ENCODE measurements around the gene PDE3B. TPM values are rescaled to one million over a fixed set of nuclear protein-coding genes. Genes with fewer than 3 reads are reported as not detected.

Gene PDE3B
- total and polyA plus RNA-seq, 9 of the 15 experiments (the other 6 are each of a cell fraction or from before 2014, with no cell fraction given), result 2.3 to 22.5 (median 12.2) TPM

- TF ChIP-seq THAP12 (CRISPR knock-in tag; IDR thresholded peaks at IDR 0.05), result peak; percentile 14; the same call in 1 of the 2 replicates
- peak; percentile 66 for TF ChIP-seq CCNT2 (IDR thresholded peaks at IDR 0.05; ENCODE audit: borderline replicate concordance, extremely low read depth, insufficient read length, low read depth, low read length)
- TF ChIP-seq MTA3 (IDR thresholded peaks at IDR 0.05; ENCODE audit: borderline replicate concordance), result no peak; the same call in 1 of the 2 replicates
- TF ChIP-seq PHTF2 (CRISPR knock-in tag; IDR thresholded peaks at IDR 0.05), result 0 out of 2 replicates have a peak, but pooled peaks have one; percentile 66
- TF ChIP-seq GABPA (tag; conservative IDR thresholded peaks at IDR 0.05; ENCODE audit: low read depth), result no peak; the same call in 1 of the 2 replicates
- TF ChIP-seq DNMT1 (IDR thresholded peaks at IDR 0.05), result no peak
- 0 out of 2 replicates have a peak, but pooled peaks have one; percentile 14 for TF ChIP-seq ATF7 (IDR thresholded peaks at IDR 0.05)
- TF ChIP-seq ZBTB9 (CRISPR knock-in tag; IDR thresholded peaks at IDR 0.05), result no peak
- no peak for TF ChIP-seq HNRNPH1 (optimal IDR thresholded peaks at IDR 0.05; ENCODE audit: low read depth, low read length)
- peak; percentile 55 for TF ChIP-seq ASH1L (IDR thresholded peaks at IDR 0.05; ENCODE audit: borderline replicate concordance, low read depth, partially characterized antibody)
- no peak for TF ChIP-seq GATAD2B (IDR thresholded peaks at IDR 0.05; ENCODE audit: borderline replicate concordance)
- TF ChIP-seq THRA (IDR thresholded peaks at IDR 0.05), result no peak
- no peak for TF ChIP-seq BRCA1 (IDR thresholded peaks at IDR 0.05)
- TF ChIP-seq BRCA1 (CRISPR knock-in tag; IDR thresholded peaks at IDR 0.05), result no peak
- TF ChIP-seq PHF21A (IDR thresholded peaks at IDR 0.05; ENCODE audit: borderline replicate concordance, low read depth), result 0 out of 2 replicates have a peak, but pooled peaks have one; percentile 9
- no peak for TF ChIP-seq SETDB1 (IDR thresholded peaks at IDR 0.05; ENCODE audit: low read length)
- peak; percentile 77; the same call in 1 of the 2 replicates for TF ChIP-seq HMGXB4 (CRISPR knock-in tag; IDR thresholded peaks at IDR 0.05)
- peak; percentile 60; the same call in 1 of the 2 replicates for TF ChIP-seq POLR2AphosphoS2 (IDR thresholded peaks at IDR 0.05; ENCODE audit: low read length)
- TF ChIP-seq HNRNPK (IDR thresholded peaks at IDR 0.05; ENCODE audit: low read depth, low read length, poor library complexity, severe bottlenecking), result no peak
- no peak for TF ChIP-seq ZNF561 (CRISPR knock-in tag; conservative IDR thresholded peaks at IDR 0.05)
These were observed 247.8 kb downstream of the PDE3B start (continued) for GRCh38 chr11:14891143-14892035.

All from K562 (cell line).